Measurements from ENCODE around the gene MMP3.

DNA sequence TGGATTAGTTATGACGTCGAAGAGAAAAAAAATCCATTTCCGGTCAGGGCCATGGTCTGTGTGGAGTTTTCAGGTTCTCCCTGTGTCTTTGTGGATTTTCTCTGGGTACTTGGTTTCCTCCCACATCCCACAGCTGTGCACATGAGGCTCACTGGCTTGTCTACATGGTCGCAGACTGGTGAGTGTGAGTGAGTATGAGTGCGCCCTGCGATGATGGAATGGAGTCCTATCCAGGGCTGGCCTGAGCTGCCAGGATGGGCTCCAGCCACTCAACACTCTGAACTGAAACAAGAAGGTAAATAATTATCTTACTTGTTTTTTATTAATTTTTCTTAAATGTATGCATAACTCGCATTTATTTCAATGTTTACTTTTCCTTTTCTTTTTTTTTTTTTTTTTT is 10.8 kb downstream of the MMP3 start:
- TF ChIP-seq NCOA1 (IDR thresholded peaks at IDR 0.05; ENCODE audit: low read depth), result no peak
- TF ChIP-seq, protein P1, sequence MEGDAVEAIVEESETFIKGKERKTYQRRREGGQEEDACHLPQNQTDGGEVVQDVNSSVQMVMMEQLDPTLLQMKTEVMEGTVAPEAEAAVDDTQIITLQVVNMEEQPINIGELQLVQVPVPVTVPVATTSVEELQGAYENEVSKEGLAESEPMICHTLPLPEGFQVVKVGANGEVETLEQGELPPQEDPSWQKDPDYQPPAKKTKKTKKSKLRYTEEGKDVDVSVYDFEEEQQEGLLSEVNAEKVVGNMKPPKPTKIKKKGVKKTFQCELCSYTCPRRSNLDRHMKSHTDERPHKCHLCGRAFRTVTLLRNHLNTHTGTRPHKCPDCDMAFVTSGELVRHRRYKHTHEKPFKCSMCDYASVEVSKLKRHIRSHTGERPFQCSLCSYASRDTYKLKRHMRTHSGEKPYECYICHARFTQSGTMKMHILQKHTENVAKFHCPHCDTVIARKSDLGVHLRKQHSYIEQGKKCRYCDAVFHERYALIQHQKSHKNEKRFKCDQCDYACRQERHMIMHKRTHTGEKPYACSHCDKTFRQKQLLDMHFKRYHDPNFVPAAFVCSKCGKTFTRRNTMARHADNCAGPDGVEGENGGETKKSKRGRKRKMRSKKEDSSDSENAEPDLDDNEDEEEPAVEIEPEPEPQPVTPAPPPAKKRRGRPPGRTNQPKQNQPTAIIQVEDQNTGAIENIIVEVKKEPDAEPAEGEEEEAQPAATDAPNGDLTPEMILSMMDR (IDR thresholded peaks at IDR 0.05 in 2 of 3, conservative IDR thresholded peaks at IDR 0.05 in 1 of 3; ENCODE audit: insufficient read depth in 2 of 3, low read depth in 1 of 3, low read length in 3 of 3), result no peak
- TF ChIP-seq LARP7 (IDR thresholded peaks at IDR 0.05), result no peak
- TF ChIP-seq, protein P2, sequence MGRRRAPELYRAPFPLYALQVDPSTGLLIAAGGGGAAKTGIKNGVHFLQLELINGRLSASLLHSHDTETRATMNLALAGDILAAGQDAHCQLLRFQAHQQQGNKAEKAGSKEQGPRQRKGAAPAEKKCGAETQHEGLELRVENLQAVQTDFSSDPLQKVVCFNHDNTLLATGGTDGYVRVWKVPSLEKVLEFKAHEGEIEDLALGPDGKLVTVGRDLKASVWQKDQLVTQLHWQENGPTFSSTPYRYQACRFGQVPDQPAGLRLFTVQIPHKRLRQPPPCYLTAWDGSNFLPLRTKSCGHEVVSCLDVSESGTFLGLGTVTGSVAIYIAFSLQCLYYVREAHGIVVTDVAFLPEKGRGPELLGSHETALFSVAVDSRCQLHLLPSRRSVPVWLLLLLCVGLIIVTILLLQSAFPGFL (CRISPR knock-in tag; IDR thresholded peaks at IDR 0.05), result no peak
- no peak for TF ChIP-seq NFE2L1 (tag; IDR thresholded peaks at IDR 0.05; ENCODE audit: borderline replicate concordance, low read depth)
- no peak for TF ChIP-seq KDM1A (IDR thresholded peaks at IDR 0.05)
- no peak for TF ChIP-seq NR4A1 (CRISPR knock-in tag; IDR thresholded peaks at IDR 0.05)
- no peak for TF ChIP-seq NR4A1 (tag; IDR thresholded peaks at IDR 0.05)
- TF ChIP-seq NKRF (IDR thresholded peaks at IDR 0.05; ENCODE audit: borderline replicate concordance), result no peak
- TF ChIP-seq ZNF449 (CRISPR knock-in tag; IDR thresholded peaks at IDR 0.05), result no peak
